Vagina (tissue), 2 donors: ENCODE data around the gene MAP1LC3B.

Experiments used
- CTCF ChIP-seq, 3 experiments: fragments of 450-650 bp in 2 of 3; fragments of 200-600 bp in 1 of 3; sonication (generic) in 1 of 3; IDR thresholded peaks; one replicate each; pipeline ENCODE4 v1.5.1; 2017 to 2019; ENCODE audit warnings: antibody characterized with exemption in 3 of 3, mild to moderate bottlenecking in 2 of 3, moderate library complexity in 2 of 3
- POLR2A ChIP-seq, 2 donors: fragments of 450-650 bp; IDR thresholded peaks; one replicate each; pipeline ENCODE4 v1.6.1; 2017; ENCODE audit warnings: antibody characterized with exemption in 2 of 2, mild to moderate bottlenecking in 2 of 2, moderate library complexity in 2 of 2
- POLR2AphosphoS5 ChIP-seq, 2 donors: sonication (generic); formaldehyde crosslinking; IDR thresholded peaks; one replicate each; pipeline ENCODE4 v1.9.0; 2017; ENCODE audit warnings: antibody characterized with exemption in 2 of 2, mild to moderate bottlenecking in 2 of 2, low read depth in 1 of 2; ENCODE audit not compliant: insufficient read depth in 1 of 2

GRCh38 chr16:87447323-87447722 is 55.2 kb downstream of the MAP1LC3B start:
- TF ChIP-seq CTCF (IDR thresholded peaks at IDR 0.05): no peak
- TF ChIP-seq POLR2AphosphoS5 (IDR thresholded peaks at IDR 0.05; ENCODE audit: insufficient read depth in 1 of 2, low read depth in 1 of 2): no peak
- no peak for TF ChIP-seq POLR2A (IDR thresholded peaks at IDR 0.05)
